HG03064 (cell line): ENCODE measurements around the gene IGLL5.
A peak's percentile ranks its signal among the peaks of the same experiment; 100 is the strongest.

Experiments used
- ATAC-seq: cut with Tn5 transposase; IDR thresholded peaks from one replicate; pipeline ENCODE4 v1.9.1; 2021; ENCODE audit warnings: low read depth; ENCODE audit not compliant: unreplicated experiment

IGLL5 gene

GRCh38 chr22:22925146-22925804 lies 37.7 kb downstream of the IGLL5 start:
- ATAC-seq, result no peak

- ATAC-seq, result no peak
Measured at GRCh38 chr22:22925805-22926369, 38.3 kb downstream of the IGLL5 start.

- no peak for ATAC-seq
Measured at GRCh38 chr22:22926370-22927195, 39.0 kb downstream of the IGLL5 start.

GRCh38 chr22:22927196-22927887 lies 39.7 kb downstream of the IGLL5 start:
- ATAC-seq, result no peak

GRCh38 chr22:22927888-22928665 lies 40.5 kb downstream of the IGLL5 start:
- no peak for ATAC-seq

- peak; percentile 62 for ATAC-seq
Measured at GRCh38 chr22:22928666-22929380, 41.2 kb downstream of the IGLL5 start.

- ATAC-seq, result no peak
Measured at GRCh38 chr22:22929381-22930221, 42.0 kb downstream of the IGLL5 start.

- no peak for ATAC-seq
Measured at GRCh38 chr22:22930222-22930497, 42.5 kb downstream of the IGLL5 start.

- no peak for ATAC-seq
Measured at GRCh38 chr22:22930571-22931556, 43.2 kb downstream of the IGLL5 start.

- no peak for ATAC-seq
Measured at GRCh38 chr22:22931557-22932270, 44.1 kb downstream of the IGLL5 start.

GRCh38 chr22:22932512-22932941 lies 44.9 kb downstream of the IGLL5 start:
- no peak for ATAC-seq

- ATAC-seq, result no peak
Measured at GRCh38 chr22:22933100-22933806, 45.6 kb downstream of the IGLL5 start.

GRCh38 chr22:22933807-22934542 lies 46.4 kb downstream of the IGLL5 start:
- no peak for ATAC-seq

- ATAC-seq, result no peak
Measured at GRCh38 chr22:22934543-22935055, 47.0 kb downstream of the IGLL5 start.

GRCh38 chr22:22935056-22935545 lies 47.5 kb downstream of the IGLL5 start:
- ATAC-seq, result peak; percentile 13
